Skin of body (tissue), 2 donors: ENCODE data around the gene ADAMTS6. TPM values are rescaled to one million over a fixed set of nuclear protein-coding genes. Genes with fewer than 3 reads are reported as not detected.
"Not testable (repeated sequence)": the region's sequence is repeated elsewhere in the genome, so short reads cannot be mapped to it uniquely, and the experiment has no call there.

ENCODE experiments used
- DNase-seq: peaks from one replicate; lab custom pipeline; 2025; lab: John Stamatoyannopoulos, UW
- total RNA-seq: library from RNA; depleted of rRNA; stranded (reverse); fragments of >200 nt; gene quantifications from one replicate; pipeline ENCODE4 v1.2.3, GENCODE V29; 2014

Gene ADAMTS6
- total RNA-seq, 1 donor from 2014 or later, result 7.0 TPM

DNA sequence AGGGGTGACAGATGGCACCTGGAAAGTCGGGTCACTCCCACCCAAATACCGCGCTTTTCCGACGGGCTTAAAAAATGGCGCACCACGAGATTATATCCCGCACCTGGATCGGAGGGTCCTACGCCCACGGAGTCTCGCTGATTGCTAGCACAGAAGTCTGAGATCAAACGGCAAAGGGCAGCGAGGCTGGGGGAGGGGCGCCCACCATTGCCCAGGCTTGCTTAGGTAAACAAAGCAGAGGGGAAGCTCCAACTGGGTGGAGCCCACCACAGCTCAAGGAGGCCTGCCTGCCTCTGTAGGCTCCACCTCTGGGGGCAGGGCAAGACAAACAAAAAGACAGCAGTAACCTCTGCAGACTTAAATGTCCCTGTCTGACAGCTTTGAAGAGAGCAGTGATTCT is 111.2 kb downstream of the ADAMTS6 start:
- DNase-seq, result not testable (repeated sequence)

DNA sequence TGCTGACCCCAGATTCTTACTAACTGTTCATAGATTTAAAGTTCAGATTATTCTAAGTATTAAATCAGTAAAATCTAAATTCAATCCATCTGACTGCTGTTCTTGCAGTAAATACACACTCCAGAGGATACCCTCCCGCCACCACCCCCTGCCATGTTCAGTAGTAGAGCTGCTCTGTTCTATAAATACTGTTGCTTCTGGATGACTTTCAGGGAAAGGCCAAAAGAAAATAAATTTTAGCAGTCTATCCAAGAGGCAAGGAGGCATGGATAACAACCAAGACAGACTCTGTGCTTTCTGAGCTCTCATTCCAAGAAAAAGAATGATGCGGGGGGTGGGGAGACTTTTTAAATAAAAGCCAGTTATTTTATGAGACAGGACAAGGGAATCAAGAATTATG is 115.1 kb downstream of the ADAMTS6 start:
- no peak for DNase-seq

DNA sequence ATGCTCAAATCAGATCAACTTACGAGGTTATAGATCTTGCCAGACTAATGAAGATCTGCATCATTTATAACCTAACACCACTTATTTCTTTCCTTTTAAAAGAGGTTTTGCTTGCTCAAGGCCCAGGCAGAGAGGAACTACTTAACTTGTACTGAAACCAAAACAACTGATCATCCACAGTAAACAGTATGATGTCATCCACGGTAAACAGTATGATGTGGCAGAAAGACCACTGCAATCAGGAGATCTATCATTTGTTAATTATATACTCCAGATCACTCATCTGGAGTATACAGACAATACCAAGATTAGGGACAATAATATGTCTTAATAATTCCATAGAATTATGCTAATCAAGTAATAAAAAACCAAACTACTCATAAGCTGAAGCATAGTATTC is 116.8 kb downstream of the ADAMTS6 start:
- no peak for DNase-seq

DNA sequence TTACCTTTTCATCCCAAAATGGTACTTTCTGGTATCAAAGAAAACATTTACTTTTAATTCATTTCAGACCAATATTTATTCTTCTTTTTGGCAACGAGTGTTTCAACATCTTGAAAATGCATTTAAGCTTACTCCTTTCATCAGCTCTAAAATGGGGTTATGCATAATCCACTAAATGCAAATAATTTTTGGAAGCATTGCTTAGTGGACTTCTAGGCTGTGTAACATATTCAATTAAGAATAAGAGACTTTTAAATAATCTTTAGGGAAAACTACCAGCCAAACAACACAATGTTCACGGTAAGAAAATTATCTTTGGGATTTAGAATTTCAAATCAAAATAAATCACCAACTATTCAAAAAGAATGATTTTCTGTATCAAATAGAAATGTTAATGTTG is 118.2 kb downstream of the ADAMTS6 start:
- DNase-seq, result no peak

DNA sequence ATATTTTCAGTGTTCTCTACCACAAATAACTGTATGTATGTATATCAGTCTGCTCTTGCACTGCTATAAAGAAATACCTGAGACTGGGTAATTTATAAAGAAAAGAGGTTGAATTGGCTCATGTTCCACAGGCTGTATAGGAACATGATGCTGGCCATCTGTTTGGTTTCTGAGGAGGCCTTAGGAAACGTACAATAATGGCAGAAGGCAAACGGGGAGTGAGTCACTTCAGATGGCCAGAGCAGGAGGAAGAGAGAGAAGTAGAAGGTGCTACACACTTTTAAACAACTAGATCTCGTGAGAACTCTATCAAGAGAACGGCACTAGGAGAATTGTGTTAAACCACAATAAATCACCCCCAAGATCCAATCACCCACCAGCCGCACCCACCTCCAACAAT is 121.7 kb downstream of the ADAMTS6 start:
- no peak for DNase-seq

DNA sequence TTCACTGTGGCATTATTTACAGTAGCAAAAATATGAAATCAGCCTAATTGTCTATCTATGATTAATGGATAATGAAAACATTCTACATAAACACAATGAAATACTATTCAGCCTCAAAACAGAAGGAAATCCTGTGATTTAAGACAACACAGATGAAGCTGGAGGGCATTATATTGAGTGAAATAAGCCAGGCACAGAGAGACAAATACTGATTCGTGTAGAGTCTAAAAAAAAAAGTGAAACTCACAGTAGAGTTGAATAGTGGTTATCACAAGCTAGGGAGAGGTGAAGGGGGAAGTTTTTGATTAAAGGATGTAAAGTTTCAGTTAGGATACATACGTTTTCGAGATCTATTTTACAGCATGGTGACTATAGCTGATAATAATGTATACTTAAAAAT is 122.2 kb downstream of the ADAMTS6 start:
- DNase-seq, result no peak

DNA sequence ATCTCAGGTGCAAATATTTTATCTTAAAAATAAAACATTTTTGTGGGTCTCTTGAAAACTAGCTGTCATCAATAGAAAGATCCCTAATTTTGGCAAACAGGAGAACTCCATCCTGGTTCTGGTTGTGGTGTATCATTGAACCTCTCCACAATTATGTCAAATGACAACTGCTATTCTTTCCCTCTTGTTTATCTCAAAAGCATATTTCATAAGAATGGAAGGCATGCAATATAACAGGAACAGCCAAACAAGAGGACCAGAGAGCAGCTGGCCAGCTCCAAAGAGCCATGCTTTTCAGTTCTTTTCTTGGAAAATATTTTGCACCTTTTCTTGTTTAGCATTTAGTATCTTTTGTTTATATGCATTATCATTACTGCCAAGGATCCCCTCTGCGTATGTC is 125.4 kb downstream of the ADAMTS6 start:
- no peak for DNase-seq

DNA sequence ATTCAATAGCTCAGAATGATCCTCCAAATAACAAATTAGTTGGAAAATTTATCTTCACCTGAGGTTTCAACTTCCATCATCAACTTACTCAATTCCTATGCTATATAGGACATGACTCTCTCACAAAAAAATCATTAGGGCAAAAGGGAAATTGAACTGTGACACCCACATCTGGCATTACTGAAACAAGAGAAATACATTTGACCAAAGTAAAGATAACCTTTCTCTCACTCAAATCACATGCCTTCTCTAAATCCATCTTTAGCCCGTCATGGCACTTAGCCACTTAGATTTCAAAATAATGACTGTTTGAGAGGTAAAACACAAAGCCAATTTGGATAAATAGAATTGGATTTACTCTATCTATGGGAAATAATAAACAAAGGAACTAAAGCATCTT is 126.4 kb downstream of the ADAMTS6 start:
- DNase-seq, result no peak

DNA sequence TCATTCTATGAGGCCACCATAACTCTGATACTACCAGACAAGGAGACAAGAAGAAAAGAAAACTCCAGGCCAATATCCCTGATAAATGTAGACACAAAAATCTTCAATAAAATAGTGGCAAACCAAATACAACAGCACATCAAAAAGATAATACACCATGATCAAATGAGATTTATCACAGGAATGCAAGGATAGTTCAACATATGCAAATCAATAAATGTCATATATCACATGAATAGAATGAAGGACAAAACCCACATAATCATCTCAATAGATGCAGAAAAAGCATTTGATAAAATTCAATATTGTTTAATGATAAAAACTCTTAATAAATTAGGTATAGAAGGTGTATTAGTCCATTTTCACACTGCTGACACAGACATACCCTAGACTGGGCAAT is 139.9 kb downstream of the ADAMTS6 start:
- no peak for DNase-seq

DNA sequence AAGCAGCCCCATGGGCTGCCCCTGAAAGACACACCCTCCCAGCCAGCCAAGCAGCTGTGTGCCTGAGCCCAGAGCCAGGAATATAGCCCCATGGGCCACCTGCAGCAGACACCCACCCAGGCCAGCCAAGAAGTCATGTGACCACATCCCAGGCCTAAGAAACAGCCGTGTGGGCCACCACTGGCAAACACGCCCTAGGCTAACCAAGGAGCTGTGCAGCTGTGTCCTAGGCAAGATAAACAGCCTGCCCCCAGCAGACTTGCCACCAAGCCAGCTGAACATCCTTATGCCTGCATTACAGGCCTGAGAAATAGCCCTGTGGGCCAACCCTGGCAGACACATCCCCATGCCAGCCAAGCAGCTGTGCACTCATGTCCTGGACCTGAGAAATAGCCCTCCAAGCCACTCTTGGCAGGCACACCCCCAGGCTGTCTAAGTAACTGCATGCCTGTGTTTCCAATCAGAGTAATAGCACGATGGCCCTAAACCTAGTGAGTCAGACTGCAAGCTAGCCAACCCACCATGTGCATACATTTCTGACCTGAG is 143.0 kb downstream of the ADAMTS6 start:
- DNase-seq, result no peak

DNA sequence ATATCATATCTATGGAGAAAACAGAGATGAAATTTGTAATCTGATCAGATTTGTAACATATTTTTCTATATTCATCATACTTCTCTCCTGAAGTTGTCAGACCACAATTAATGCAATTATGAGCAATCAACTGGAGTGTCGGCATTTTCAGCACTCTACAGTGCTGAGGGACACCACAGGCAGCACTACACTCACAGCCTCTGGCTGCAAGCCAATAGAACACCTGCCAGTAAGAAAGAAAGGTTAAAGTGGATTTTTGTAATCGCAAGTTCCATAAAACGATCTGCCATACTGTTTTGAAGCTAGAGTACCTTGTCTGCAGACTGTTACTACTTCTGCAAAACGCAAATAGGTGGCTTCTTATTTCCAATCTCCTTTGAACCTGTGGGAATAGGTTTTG is 147.6 kb downstream of the ADAMTS6 start:
- no peak for DNase-seq

DNA sequence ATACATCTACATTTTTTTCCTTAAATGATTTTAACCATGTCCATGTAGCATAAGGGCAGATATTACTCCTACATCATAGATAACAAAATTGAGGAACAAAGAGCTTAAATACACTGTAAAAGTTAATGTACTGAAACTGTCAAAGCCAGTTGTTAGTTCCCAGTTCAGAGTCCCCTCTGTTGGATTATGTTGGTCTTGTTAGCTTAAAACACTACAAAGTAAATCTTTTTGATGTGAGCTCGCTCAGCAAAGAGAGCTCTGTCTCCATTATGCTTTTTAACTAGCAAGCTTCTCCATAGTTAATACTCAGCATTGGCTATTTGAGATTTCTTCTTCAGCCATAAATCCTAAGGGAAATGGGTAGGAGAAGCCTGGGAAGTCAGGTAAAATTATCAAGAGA is 149.1 kb downstream of the ADAMTS6 start:
- no peak for DNase-seq

DNA sequence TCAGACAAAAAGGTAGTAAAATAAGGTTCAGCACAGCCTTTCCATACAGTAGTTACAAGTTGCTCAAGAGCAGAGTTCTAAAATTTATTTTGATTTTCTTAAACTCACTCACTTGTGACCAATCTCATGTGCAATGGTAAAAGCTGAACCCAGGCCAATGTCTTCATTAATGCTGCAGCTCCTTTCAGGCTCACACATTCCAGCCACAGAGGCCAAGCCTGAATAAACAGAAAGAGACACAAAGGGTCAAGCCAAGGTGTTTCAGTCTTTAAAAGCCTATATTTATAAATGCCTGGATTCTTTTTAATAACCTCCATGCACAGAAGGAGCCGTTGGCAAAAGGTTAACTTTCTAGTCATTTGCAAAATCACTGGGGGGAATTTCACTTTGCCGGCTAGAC is 152.5 kb downstream of the ADAMTS6 start:
- DNase-seq, result no peak

DNA sequence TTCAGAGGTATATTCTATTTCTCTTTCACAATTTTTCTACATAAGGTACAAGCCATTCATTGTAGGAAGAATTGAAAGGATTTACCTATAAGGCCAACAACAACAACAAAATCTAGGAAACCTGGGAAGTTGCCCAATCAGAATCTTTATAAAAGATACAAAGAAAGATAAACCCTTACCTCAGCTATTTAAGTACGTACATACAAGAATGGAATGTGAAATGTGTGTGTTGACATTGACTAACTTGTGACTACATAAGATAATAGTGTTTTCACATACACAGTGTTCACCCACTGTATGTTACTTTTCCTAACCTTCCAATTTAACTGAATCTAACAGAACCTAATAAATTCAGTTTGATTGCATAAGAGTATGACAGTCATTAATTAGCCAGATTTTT is 154.1 kb downstream of the ADAMTS6 start:
- no peak for DNase-seq

DNA sequence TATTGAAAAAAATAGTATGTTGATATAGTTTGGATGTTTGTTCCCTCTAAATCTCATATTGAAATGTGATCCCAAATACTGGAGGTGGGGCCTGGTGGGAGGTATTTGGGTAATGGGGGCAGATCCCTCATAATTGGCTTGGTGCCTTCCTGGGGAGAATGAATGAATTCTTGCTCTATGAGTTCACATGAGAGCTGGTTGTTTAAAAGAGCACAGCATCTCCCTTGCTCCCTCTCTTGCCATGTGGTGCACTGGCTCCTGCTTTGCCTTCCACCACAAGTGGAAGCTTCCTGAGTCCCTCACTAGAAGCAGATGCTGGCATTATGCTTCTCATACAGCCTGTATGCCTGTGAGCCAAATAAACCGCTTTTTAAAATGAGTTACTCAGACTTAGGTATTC is 154.8 kb downstream of the ADAMTS6 start:
- no peak for DNase-seq

DNA sequence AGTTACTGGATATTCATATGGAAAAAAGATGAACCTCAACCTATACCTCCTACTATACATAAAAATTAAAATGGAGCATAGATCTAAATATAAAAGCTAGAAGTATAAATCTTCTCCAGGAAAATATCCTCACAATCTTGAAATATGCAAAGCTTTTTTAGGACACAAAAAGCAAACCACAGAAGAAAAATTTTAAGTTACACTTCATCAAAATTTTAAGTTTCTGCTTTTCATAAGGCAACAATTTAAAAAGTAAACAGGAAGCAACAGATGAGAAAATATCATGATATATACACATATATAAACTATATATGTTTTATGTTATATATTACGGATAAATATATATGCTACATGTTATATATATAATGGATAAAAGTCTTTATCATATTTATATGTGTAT is 157.5 kb downstream of the ADAMTS6 start:
- no peak for DNase-seq

DNA sequence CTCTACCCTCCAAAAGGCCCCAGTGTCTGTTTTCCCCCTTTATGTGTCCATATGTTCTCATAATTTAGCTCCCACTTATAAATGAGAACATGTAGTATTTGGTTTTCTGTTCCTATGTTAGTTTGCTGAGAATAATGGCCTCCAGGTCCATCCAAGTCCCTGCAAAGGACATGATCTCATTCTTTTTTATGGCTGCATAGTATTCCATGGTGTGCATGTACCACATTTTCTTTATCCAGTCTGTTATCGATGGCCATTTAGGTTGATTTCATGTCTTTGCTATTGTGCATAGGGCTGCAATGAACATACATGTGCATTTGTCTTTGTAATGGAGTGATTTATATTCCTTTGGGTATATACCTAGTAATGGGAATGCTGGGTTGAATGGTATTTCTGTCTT is 161.0 kb downstream of the ADAMTS6 start:
- DNase-seq, result not testable (repeated sequence)

DNA sequence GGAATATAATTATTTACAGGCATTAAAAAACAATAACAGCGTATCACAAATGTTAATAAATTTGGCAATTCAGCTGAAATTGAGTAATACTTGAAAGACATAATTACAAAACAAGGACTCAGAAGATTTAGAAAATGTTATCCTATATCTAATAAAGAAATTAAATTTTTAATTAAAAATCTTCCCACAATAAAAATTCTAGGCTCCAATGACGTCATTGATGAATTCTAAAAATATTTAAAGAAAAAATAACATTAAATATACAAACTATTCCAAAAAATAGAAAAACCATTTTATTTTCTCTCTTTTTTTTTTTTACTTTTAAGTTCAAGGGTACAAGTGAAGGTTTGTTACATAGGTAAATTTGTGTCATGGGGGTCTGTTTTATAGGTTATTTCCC is 161.5 kb downstream of the ADAMTS6 start:
- no peak for DNase-seq

DNA sequence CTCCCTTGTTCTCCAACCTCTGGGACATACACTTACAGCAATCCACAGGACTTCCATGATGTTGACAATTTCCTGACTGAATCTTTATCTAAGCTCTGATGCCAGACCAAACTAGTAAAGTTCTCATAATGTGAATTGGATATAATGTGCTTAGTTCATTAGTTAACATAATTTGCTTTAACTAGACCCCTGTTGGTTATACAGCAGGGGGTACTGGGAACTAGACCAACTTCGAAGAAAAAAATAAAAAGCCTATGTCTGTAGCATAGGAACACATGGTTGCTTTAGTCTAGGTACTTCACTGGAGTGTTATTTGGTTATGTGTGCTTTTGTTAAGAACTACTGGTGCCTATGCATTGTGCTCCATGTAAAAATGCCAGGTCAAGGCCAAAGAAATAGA is 173.8 kb downstream of the ADAMTS6 start:
- no peak for DNase-seq

DNA sequence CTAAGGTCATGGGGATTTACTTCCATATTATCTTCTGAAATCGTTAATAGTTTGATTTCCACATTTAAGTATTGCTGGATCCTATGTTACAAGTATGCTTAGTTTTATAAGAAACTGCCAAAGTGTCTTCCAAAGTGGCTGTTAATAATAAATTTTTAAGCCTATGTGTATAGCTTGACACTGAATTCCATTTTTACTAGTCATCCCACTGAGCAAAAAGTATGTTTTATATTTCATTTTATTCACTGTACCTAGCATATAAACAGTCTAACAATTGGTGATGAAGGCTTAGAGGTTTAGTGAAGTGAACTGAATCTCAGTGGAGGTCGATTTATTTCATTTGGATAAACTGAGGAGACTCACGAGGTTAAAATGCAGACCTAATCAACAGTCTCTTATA is 174.6 kb downstream of the ADAMTS6 start:
- no peak for DNase-seq

DNA sequence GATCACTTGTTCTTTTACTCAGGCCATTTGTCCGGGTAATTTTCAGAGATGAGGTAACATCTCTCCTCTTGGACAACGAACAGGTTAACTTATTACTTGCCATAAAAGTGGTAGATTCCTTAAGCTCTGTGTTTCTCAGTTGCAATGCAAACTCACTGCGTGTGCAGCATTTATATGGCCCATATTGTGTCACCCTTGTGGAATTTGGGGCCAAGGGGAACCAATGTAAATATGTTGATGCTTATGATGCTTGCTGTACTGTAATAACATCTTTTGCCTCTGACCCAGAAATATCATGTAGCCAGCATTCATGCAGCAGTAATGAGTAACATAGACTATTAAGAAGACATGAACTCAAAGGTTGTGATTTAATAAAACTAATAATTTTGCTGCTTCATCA is 175.8 kb downstream of the ADAMTS6 start:
- DNase-seq, result no peak

DNA sequence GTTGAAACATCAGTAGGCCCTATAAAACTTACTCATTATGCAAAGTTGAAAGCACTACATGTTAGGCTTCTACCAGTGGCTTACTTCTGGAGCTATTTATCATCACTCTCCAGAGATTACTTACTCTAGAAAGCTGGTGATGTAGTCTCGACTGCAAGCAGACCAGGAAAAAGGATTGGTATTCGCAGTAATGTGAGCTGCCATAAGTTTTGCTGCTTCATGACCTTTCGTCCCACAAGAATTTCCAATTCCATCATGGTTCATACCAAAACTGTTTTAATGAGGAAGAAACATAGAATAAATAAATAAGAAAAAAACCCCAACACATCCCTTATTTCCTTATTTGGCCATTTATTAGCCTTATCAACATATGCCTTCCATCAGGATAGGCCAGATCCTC is 181.9 kb downstream of the ADAMTS6 start:
- no peak for DNase-seq

DNA sequence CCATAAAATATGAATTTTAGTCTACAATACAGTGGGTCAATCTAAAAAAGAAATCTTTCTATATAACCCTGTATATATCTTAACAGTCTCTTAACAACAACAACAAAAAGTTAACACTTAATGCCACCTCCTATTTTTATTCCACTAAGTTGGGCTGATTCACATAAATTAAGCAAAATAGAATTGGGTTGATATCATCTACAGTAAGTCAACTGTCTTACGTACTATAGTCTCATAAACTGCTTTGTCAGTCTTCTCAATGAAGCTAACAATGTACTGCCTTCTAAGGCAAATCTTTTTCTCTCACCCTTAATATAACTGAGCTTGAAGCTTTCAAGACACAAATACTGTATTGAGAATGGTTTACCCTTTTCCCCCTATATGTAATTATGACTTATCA is 185.7 kb downstream of the ADAMTS6 start:
- DNase-seq, result no peak

DNA sequence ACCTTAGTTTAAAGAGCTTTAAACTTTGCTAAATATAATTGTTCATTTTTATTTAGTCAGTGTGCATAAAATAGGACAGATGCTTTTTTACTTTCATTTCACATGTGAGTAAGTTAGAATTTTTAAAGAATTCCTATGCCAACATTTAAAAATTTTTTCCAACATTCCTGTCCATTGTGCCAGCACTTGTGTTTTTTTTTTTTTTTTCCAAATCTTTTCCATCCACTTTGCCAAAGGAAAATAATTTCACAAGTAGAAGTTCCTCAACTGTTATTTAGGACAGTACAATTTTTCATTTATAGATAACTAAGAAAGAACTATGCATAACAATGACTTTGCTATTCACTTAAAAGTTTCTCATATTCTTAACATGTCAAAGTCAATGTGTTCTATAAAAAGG is 189.5 kb downstream of the ADAMTS6 start:
- no peak for DNase-seq
